Measurements from ENCODE around the gene SELPLG.
"Not testable (repeated sequence)": the region's sequence is repeated elsewhere in the genome, so short reads cannot be mapped to it uniquely, and the experiment has no call there.

The SELPLG gene

GRCh38 chr12:108633534-108634248 lies at the start of gene SELPLG:
TSS of gene SELPLG (minus strand) at chr12:108633894. CDS start at chr12:108624307, 9,587 bp downstream.
- peak; percentile 98 for DNase-seq

DNA sequence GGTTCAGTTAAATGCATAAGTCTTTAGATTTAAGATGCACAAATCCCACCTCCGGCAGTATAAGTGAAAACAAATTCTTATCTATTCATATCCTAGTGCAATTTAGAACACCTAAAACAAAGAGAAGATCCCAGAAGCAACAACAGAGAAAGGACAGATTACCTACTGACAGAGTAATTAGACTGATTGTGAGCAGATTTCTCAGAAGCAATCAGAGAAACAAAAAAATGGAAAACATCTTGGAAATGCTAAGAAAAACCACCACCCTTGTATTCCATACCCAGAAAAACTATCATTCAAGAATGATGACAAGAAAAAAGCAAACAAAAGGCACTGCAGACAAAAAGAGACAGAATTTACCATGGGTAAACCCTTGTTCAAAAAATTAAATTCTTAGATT lies 47.6 kb upstream of the SELPLG start:
- DNase-seq, result no peak

GRCh38 chr12:108679106-108679681 lies 45.5 kb upstream of the SELPLG start:
- DNase-seq, result no peak

GRCh38 chr12:108678104-108678730 lies 44.5 kb upstream of the SELPLG start:
- peak; percentile 16 for DNase-seq

GRCh38 chr12:108677381-108677780 lies 43.7 kb upstream of the SELPLG start:
- DNase-seq, result no peak

DNA sequence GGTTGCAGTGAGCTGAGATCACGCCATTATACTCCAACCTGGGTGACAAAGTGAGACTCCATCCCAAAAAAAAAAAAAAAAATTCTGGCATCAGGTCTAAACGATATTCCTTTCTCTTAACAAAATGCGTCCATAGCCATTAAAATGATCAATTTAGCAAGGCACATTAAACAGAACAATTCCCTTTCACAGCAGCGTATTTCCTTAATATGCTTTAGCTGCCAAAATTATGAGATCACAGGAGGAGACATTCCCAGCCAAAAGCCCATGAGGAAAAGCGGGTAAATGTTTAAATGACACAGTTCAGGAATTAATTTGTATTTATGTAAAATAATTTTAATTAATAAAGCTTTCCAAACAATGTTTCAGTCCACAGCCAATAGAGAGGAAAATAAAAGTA lies 43.0 kb upstream of the SELPLG start:
- no peak for DNase-seq

DNA sequence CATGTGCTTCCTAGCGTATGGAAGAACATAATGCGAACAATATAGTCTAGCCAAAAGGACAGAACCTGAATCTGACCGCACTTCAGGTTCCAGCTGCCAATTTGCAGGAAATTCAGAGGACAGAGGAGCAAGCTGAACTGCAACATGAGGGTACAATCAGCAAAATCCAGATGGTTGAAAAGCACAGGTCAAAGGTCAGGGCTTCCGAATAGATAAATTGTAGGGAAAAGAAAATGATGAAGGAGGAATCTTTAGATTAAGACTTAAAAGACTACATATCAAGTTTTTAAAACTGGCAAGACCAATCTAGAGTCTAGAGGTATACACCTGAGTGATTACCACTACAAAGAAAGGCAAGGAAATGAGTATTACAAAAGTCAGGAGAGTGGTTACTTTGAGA lies 42.1 kb upstream of the SELPLG start:
- no peak for DNase-seq

- DNase-seq, result no peak
These were observed 38.4 kb upstream of the SELPLG start for GRCh38 chr12:108672054-108672453.

- DNase-seq, result no peak
These were observed 37.4 kb upstream of the SELPLG start for GRCh38 chr12:108671110-108671509.

- no peak for DNase-seq
These were observed 36.5 kb upstream of the SELPLG start for GRCh38 chr12:108670066-108670631.

DNA sequence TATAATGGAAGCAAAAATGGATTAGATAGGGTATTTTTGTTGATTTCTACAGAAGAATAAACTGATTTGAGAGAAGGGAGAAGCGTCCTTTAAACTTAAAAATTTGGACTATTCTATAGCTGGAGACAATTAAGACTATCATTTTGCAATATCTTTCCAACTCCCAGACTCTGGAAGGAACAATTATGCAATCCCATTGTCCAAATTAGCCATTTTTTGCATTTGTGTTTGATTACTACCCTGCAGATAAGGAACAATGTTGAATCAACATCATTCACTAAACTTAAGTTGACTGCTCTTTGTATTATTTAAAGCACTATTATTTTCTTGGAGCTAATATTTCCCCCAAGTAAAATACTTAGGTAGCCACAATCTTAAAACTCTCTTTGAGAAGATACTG lies 34.8 kb upstream of the SELPLG start:
- no peak for DNase-seq

DNA sequence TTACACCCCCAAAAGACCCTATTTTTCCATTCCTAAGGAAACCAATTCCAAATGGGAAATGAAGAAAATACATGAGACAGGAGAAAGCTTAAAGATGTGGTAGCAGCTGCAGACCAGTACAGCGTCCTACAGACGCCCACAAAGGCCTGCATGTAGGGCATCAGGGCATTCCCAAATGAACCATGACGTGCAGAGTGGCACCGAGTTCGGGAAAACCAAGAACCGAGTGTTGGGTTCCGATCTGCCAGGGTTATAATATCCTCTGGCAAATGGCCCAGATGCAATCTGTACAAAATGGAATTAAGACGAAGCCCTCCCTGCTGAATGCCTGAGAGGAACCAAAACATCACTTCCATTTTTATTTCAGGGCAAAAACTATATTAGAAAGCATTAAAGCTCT lies 34.4 kb upstream of the SELPLG start:
- DNase-seq, result no peak

GRCh38 chr12:108667349-108667748 lies 33.7 kb upstream of the SELPLG start:
- peak; percentile 43 for DNase-seq

DNA sequence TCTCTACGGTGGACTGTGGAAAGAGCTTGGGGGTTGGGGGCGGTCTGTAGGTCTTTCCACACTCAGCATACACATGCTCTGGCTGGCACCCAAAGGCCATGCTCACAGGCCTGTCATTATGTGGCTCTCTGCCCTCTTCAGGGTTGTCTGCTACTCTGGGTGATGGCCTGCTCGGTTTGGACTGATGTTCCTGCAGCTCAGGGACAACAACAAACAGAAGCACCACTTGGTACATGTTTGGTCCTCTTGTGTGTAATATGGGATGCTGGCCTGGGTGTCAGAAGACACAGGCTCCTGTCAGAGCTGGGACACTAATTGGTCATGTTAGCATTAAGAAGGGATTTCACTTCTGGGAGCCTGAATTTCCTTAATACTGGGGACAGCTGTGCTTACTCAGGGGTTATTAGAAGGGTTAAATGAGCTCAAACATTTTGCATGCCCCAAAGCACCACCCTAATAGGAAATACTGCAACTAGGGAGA lies 32.7 kb upstream of the SELPLG start:
- DNase-seq, result no peak

DNA sequence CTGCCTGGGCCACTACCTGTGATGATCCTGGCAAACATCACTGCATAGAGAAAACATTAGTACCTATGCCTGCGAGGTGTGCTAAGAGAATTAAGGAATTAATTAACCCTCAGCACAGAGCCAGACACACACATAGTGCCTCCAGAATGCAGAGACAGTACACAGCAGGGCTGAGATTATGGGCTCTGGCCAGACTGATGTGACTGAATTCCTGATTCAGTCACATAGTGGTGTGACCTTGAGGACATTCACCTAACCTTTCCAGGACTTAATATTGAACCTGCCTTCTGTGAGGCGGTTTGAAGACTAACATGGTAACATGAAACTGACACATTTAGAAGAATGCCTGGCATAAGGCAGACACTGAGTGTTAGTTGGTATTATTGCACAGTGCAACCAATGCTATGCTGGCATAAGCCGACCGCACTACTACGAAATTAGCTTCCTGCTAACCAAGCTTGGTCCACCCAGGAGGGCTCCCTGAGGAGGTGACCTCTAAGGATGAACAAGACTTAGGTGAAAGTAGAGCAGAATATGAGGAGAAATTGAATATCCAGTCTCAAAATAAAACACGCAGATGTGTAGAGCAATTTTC lies 32.0 kb upstream of the SELPLG start:
- no peak for DNase-seq

- DNase-seq, result peak; percentile 94
These were observed 30.9 kb upstream of the SELPLG start for GRCh38 chr12:108664338-108665258.

DNA sequence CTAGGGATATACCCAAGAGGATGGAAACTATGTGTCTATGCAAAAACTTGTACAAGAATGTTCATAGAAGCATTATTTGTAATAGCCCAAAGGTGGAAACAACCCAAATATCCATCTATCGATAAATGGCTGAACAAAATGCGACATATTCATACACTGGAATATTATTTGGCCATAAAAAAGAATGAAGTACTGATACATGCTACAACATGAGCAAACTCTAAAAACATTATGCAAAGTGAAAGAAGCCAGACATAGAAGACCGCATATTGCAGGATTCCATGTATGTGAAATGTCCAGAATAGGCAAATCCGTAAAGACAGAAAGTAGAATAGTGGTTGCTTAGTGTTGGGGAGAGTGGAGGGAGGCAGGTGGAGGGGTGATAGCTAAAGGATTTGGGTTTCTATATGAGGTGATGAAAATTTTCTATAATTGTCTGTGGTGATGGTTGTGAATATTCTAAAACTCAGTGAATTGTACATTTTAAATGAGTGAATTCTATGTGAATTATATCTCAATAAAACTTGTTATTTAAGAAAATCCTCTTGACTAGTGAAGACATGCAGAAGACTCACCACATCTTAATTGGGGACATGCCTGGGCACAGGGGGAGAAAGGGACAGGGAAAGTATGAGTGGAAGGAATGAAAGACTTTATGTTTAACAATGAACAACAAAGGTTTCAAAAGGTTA lies 29.8 kb upstream of the SELPLG start:
- DNase-seq, result no peak

- not testable (repeated sequence) for DNase-seq
These were observed 24.4 kb upstream of the SELPLG start for GRCh38 chr12:108658115-108658514.

DNA sequence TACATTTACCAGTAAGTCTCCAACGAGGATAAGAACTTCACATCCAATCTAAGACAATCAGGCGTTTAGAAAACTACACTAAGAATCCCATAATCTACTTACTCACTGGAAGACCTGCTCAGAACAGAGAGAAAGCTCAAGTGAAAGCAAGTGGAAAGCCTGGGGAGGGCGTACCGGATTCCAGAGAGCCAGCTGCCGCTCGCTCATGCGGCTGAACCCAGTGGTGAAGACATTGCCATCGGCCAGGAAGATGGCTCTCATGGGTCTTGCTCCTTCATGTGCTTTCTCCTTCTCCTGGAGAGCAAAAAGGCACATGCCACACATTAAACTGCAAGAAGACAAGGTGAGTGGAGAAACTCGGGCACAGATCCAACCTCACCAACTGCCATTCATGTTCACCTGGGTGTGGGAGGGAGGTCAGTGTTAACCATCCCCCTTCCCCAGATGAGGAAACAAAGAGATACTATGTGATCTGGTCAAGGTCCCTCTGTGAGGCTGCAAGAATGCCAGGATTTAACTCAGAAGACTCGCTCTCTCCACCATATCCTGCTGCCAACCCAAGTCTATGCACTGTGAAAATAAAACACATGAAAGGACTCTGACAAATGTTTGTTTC lies 23.5 kb upstream of the SELPLG start:
- DNase-seq, result no peak

- DNase-seq, result not testable (repeated sequence)
These were observed 22.6 kb upstream of the SELPLG start for GRCh38 chr12:108656247-108656646.

DNA sequence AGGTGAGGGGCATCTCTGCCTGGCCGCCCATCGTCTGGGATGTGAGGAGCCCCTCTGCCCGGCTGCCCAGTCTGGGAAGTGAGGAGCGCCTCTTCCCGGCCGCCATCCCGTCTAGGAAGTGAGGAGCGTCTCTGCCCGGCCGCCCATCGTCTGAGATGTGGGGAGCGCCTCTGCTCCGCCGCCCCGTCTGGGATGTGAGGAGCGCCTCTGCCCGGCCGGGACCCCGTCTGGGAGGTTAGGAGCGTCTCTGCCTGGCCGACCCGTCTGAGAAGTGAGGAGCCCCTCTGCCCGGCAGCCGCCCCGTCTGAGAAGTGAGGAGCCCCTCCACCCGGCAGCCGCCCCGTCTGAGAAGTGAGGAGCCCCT lies 22.1 kb upstream of the SELPLG start:
- not testable (repeated sequence) for DNase-seq

Data from MV-4-11 (cell line).